HepG2 (cell line): Measurements from ENCODE around the gene OR2AG2. TPM values are rescaled to one million over a fixed set of nuclear protein-coding genes. Genes with fewer than 3 reads are reported as not detected.

ENCODE experiments used
- ATAC-seq: fragments of 200-7000 bp; cut with Tn5 transposase; 3 replicates; pipeline ENCODE4 v1.9.1; 2020; ENCODE audit warnings: mild to moderate bottlenecking, moderate library complexity
- BruUV-seq: library from RNA; stranded (reverse); fragments of 400-500 nt; replicated peaks from 2 replicates; lab custom pipeline; 2021; lab: Mats Ljungman, UMichigan
- CTCF ChIA-PET: fragments of 300-600 bp; formaldehyde crosslinking; extraction: SDS; loops from one replicate; lab custom pipeline; 2021; ENCODE audit warnings: low total read pairs, inconsistent platforms, low intra/inter-chr PET ratio; lab: Yijun Ruan, JAX
- POLR2A ChIA-PET: fragments of 350-600 bp; sonication (Branson Sonifier 250); formaldehyde crosslinking; loops from one replicate; lab custom pipeline; 2020; ENCODE audit warnings: antibody characterized with exemption, inconsistent platforms; lab: Yijun Ruan, JAX
- DNase-seq: peaks from one replicate; pipeline ENCODE4 v3.0.0-alpha.2; 2015; ENCODE audit warnings: low spot score
- FAIRE-seq: peaks from 3 replicates; lab custom pipeline; 2011; peaks lifted over from hg19 to GRCh38; lab: Jason Lieb, UNC
- H2AFZ ChIP-seq: one replicate; pipeline ENCODE4 v1.6.1; 2011; ENCODE audit warnings: low read length, inconsistent platforms
- H3K27ac ChIP-seq: fragments of 300-600 bp; 3 replicates; pipeline ENCODE4 v1.8.0; 2011; ENCODE audit warnings: mixed run types, mild to moderate bottlenecking, mixed read lengths, low read length, inconsistent platforms; ENCODE audit not compliant: insufficient read depth; ENCODE audit errors: extremely low read length
- H3K27me3 ChIP-seq, 2 experiments: fragments of 200-600 bp in 1 of 2; 2 replicates in 1 of 2; 3 replicates in 1 of 2; pipeline versions ENCODE4 v1.6.0 to v1.8.0; 2011; ENCODE audit warnings: low read length in 2 of 2, mild to moderate bottlenecking in 2 of 2, moderate library complexity in 2 of 2, inconsistent platforms in 1 of 2; ENCODE audit not compliant: insufficient read depth in 2 of 2, control insufficient read depth in 1 of 2
- H3K36me3 ChIP-seq, 2 experiments: fragments of 200-600 bp in 1 of 2; replicated peaks in 1 of 2; 2 replicates in 1 of 2; 3 replicates in 1 of 2; pipeline versions ENCODE4 v1.5.1 to v1.8.0; 2011; ENCODE audit warnings: low read length in 2 of 2, inconsistent platforms in 1 of 2; ENCODE audit not compliant: insufficient read depth in 2 of 2, control insufficient read depth in 1 of 2
- H3K4me1 ChIP-seq: 2 replicates; pipeline ENCODE4 v1.5.1; 2012; ENCODE audit warnings: low read length, inconsistent platforms; ENCODE audit not compliant: insufficient read depth
- H3K4me2 ChIP-seq: 2 replicates; pipeline ENCODE4 v1.6.0; 2011; ENCODE audit warnings: low read depth, low read length, inconsistent platforms
- H3K4me3 ChIP-seq, 3 experiments: fragments of 200-600 bp in 1 of 3; sonication (generic), shearing (Covaris generic) in 1 of 3; replicated peaks in 1 of 3; 2 replicates each; pipeline ENCODE4 v1.5.1; 2011 to 2016; ENCODE audit warnings: low read length in 3 of 3, inconsistent platforms in 2 of 3, low read depth in 2 of 3, mild to moderate bottlenecking in 2 of 3, control low read depth in 1 of 3, mixed read lengths in 1 of 3; ENCODE audit not compliant: insufficient read depth in 1 of 3
- H3K79me2 ChIP-seq: one replicate; pipeline ENCODE4 v1.6.1; 2011; ENCODE audit warnings: low read length, inconsistent platforms; ENCODE audit not compliant: insufficient read depth
- H3K9ac ChIP-seq: 2 replicates; pipeline ENCODE4 v1.6.0; 2011; ENCODE audit warnings: mild to moderate bottlenecking, low read depth, low read length, inconsistent platforms; ENCODE audit not compliant: insufficient read depth
- H3K9me3 ChIP-seq: 2 replicates; pipeline ENCODE4 v1.5.1; 2012; ENCODE audit warnings: mild to moderate bottlenecking, low read length
- H4K20me1 ChIP-seq: 2 replicates; pipeline ENCODE4 v1.6.0; 2011; ENCODE audit warnings: inconsistent platforms, mild to moderate bottlenecking, low read length, moderate library complexity; ENCODE audit not compliant: insufficient read depth
- CEBPB ChIP-seq: IDR thresholded peaks from 2 replicates; pipeline ENCODE4 v1.6.1; 2011; ENCODE audit warnings: low read depth, low read length, improper control_type of control experiment, borderline replicate concordance
- CEBPG ChIP-seq: IDR thresholded peaks from 2 replicates; pipeline ENCODE4 v1.6.1; 2016
- CENPBD1 ChIP-seq: sonication (generic); formaldehyde crosslinking; IDR thresholded peaks from 2 replicates; pipeline ENCODE4 v1.8.0; 2022; ENCODE audit warnings: missing genetic modification reagents, low read depth, mild to moderate bottlenecking, borderline replicate concordance
- HNF4A ChIP-seq: sonication (generic); formaldehyde crosslinking; IDR thresholded peaks from 2 replicates; pipeline ENCODE4 v1.4.0; 2020; ENCODE audit warnings: missing genetic modification reagents
- HNF4G ChIP-seq, 2 experiments: sonication (generic) in 1 of 2; formaldehyde crosslinking in 1 of 2; IDR thresholded peaks; 2 replicates each; pipeline versions ENCODE4 v1.4.0 to v1.6.1; 2011 to 2020; ENCODE audit warnings: borderline replicate concordance in 2 of 2, low read depth in 2 of 2, mild to moderate bottlenecking in 2 of 2, low read length in 1 of 2, missing genetic modification reagents in 1 of 2, moderate library complexity in 1 of 2
- NCOA2 ChIP-seq: sonication (generic); formaldehyde crosslinking; IDR thresholded peaks from 2 replicates; pipeline ENCODE4 v1.8.0; 2022; ENCODE audit warnings: inconsistent platforms
- NFYB ChIP-seq: sonication (generic); formaldehyde crosslinking; IDR thresholded peaks from 2 replicates; pipeline ENCODE4 v1.4.0; 2020; ENCODE audit warnings: missing genetic modification reagents
- NR2C2 ChIP-seq: sonication (generic); formaldehyde crosslinking; IDR thresholded peaks from 2 replicates; pipeline ENCODE4 v1.4.0; 2020; ENCODE audit warnings: missing genetic modification reagents, mild to moderate bottlenecking, moderate library complexity, borderline replicate concordance
- NR2F2 ChIP-seq: IDR thresholded peaks from 2 replicates; pipeline ENCODE4 v1.6.1; 2012; ENCODE audit warnings: low read depth, inconsistent platforms, borderline replicate concordance
- NR2F6 ChIP-seq, 2 experiments: IDR thresholded peaks; 2 replicates each; pipeline ENCODE4 v1.6.1; 2016; ENCODE audit warnings: antibody characterized with exemption in 1 of 2, mild to moderate bottlenecking in 1 of 2
- SIX4 ChIP-seq: sonication (generic); formaldehyde crosslinking; IDR thresholded peaks from 2 replicates; pipeline ENCODE4 v1.4.0; 2020; ENCODE audit warnings: missing genetic modification reagents
- STAG1 ChIP-seq: sonication (generic); formaldehyde crosslinking; IDR thresholded peaks from 2 replicates; pipeline ENCODE4 v1.4.0; 2020; ENCODE audit warnings: missing genetic modification reagents
- ZBTB4 ChIP-seq: sonication (generic); formaldehyde crosslinking; IDR thresholded peaks from 2 replicates; pipeline ENCODE4 v1.4.0; 2020; ENCODE audit warnings: missing genetic modification reagents, mild to moderate bottlenecking, borderline replicate concordance
- ZBTB8A ChIP-seq: sonication (generic); formaldehyde crosslinking; IDR thresholded peaks from 2 replicates; pipeline ENCODE4 v1.4.0; 2020; ENCODE audit warnings: mild to moderate bottlenecking, low read depth, missing genetic modification reagents, borderline replicate concordance
- ZNF205 ChIP-seq: IDR thresholded peaks from 2 replicates; pipeline ENCODE4 v1.6.1; 2018; ENCODE audit warnings: missing biosample characterization, missing genetic modification reagents
- ZNF317 ChIP-seq: sonication (generic); formaldehyde crosslinking; IDR thresholded peaks from 2 replicates; pipeline ENCODE4 v1.5.0; 2020; ENCODE audit warnings: mild to moderate bottlenecking, missing genetic modification reagents
- ZNF331 ChIP-seq: sonication (generic); formaldehyde crosslinking; IDR thresholded peaks from 2 replicates; pipeline ENCODE4 v1.4.0; 2020; ENCODE audit warnings: missing genetic modification reagents
- ZNF546 ChIP-seq: sonication (generic); formaldehyde crosslinking; conservative IDR thresholded peaks from 2 replicates; pipeline ENCODE4 v1.8.1; 2023; ENCODE audit warnings: mild to moderate bottlenecking, missing genetic modification reagents
- ZNF891 ChIP-seq: sonication (generic); formaldehyde crosslinking; IDR thresholded peaks from 2 replicates; pipeline ENCODE4 v1.5.0; 2020; ENCODE audit warnings: mild to moderate bottlenecking, missing genetic modification reagents
- WGBS: methylation state at CpG from one replicate; pipeline ENCODE4 v1.1.6; 2017; ENCODE audit warnings: low lambda C conversion rate; 5-methylcytosine and 5-hydroxymethylcytosine counted together
- in situ Hi-C: cut with HindIII; loops from 2 replicates; pipeline ENCODE4 v1.10.0; 2017; ENCODE audit warnings: low pct_unique_long_range_greater_than_20kb; ENCODE audit not compliant: extremely low pct_ligation_motif_present
- intact Hi-C: fragments of 100-400 bp; cut with micrococcal nuclease; formaldehyde crosslinking; loops from one replicate; pipeline ENCODE4 v1.10.0; 2022; ENCODE audit not compliant: unreplicated experiment
- polyA plus RNA-seq, 8 experiments: library from polyadenylated mRNA; depleted of rRNA in 3 of 8; stranded (reverse) in 7 of 8; unstranded in 1 of 8; fragments of >200 nt; fragmentation: Illumina TruSeq in 4 of 8; extraction: Trizol in 4 of 8; gene quantifications; 2 replicates each; pipeline versions ENCODE4 v1.2.1 to v1.2.3, GENCODE V29; 2011 to 2016; ENCODE audit warnings: low read depth in 4 of 8, missing spikeins in 1 of 8, mixed read lengths in 1 of 8; ENCODE audit not compliant: insufficient read depth in 1 of 8
- total RNA-seq, 5 experiments: library from RNA; depleted of rRNA; stranded (reverse); fragments of >200 nt; fragmentation: Illumina TruSeq; extraction: Trizol; gene quantifications; 2 replicates each; pipeline ENCODE4 v1.2.3, GENCODE V29; 2016; ENCODE audit warnings: low read depth in 1 of 5

Gene OR2AG2
- total and polyA plus RNA-seq, 2 of the 13 experiments (the other 11 are each of a cell fraction or from before 2014, with no cell fraction given), result not detected

- H3K4me3 ChIP-seq, result no peak overlapping the region
- ChIA-PET POLR2A (no interaction called here), CTCF (no interaction called here)
- H3K4me1 ChIP-seq, result no peaks in the 10 kb centered on the region
- no peak overlapping the region for H3K9ac ChIP-seq
- DNase-seq, result peak; percentile 23
- 3% methylated on average over 4 of the region's 4 CpGs for WGBS
- TF ChIP-seq HNF4A (CRISPR knock-in tag) (peak; percentile 83), ZNF891 (CRISPR knock-in tag) (no peak), NR2F2 (0 out of 2 replicates have a peak, but pooled peaks have one; percentile 17), NFYB (CRISPR knock-in tag) (no peak), STAG1 (CRISPR knock-in tag) (no peak), NR2C2 (CRISPR knock-in tag) (0 out of 2 replicates have a peak, but pooled peaks have one; percentile 57), NR2F6 (IDR thresholded peaks at IDR 0.05) (peak; percentile 37; the same call in 1 of the 2 replicates), NR2F6 (CRISPR knock-in tag; IDR thresholded peaks at IDR 0.05) (peak; percentile 52; the same call in 1 of the 2 replicates), CEBPB (peak; percentile 96), HNF4G (IDR thresholded peaks at IDR 0.05; ENCODE audit: borderline replicate concordance, low read depth, low read length) (peak; percentile 25; the same call in 1 of the 2 replicates), HNF4G (CRISPR knock-in tag; IDR thresholded peaks at IDR 0.05; ENCODE audit: borderline replicate concordance, low read depth) (no peak), ZNF317 (CRISPR knock-in tag) (peak; percentile 90), ZNF205 (no peak), CEBPG (CRISPR knock-in tag) (peak; percentile 82), CENPBD1 (CRISPR knock-in tag) (no peak), ZBTB8A (CRISPR knock-in tag) (no peak), ZBTB4 (CRISPR knock-in tag) (no peak), NCOA2 (CRISPR knock-in tag) (no peak), SIX4 (CRISPR knock-in tag) (no peak), ZNF331 (CRISPR knock-in tag) (0 out of 2 replicates have a peak, but pooled peaks have one; percentile 16), ZNF546 (CRISPR knock-in tag) (no peak)
- no TSS peak for BruUV-seq
- peak; percentile 36 for FAIRE-seq
- intact Hi-C loops (no loop called here), in situ Hi-C loops (no loop called here)
- H3K27me3 ChIP-seq, result no peaks in the 10 kb centered on the region
- no peaks in the 10 kb centered on the region for H4K20me1 ChIP-seq
- no peak overlapping the region for H3K27ac ChIP-seq
- no peak overlapping the region for H2AFZ ChIP-seq
- H3K4me2 ChIP-seq, result no peak overlapping the region
- peak; percentile 92 for ATAC-seq
- no peaks in the 10 kb centered on the region for H3K36me3 ChIP-seq
- no peaks in the 10 kb centered on the region for H3K79me2 ChIP-seq
- H3K9me3 ChIP-seq, result no peaks in the 10 kb centered on the region
Measured at GRCh38 chr11:6794639-6795038, 22.9 kb upstream of the OR2AG2 start.
